WTC11 (cell line): ENCODE measurements around the gene TMEM134. TPM values are rescaled to one million over a fixed set of nuclear protein-coding genes. Genes with fewer than 3 reads are reported as not detected.

ENCODE experiments used
- AFF4 ChIP-seq: sonication (generic); formaldehyde crosslinking; IDR thresholded peaks from 2 replicates; pipeline ENCODE4 v1.8.1; 2023; ENCODE audit warnings: mild to moderate bottlenecking, missing genetic modification reagents, borderline replicate concordance
- CREB1 ChIP-seq: sonication (generic); formaldehyde crosslinking; IDR thresholded peaks from 2 replicates; pipeline ENCODE4 v1.8.0; 2023; ENCODE audit warnings: mild to moderate bottlenecking, missing genetic modification reagents
- E2F4 ChIP-seq: sonication (generic); formaldehyde crosslinking; IDR thresholded peaks from 2 replicates; pipeline ENCODE4 v1.8.1; 2022; ENCODE audit warnings: low read depth, mild to moderate bottlenecking, moderate library complexity, missing genetic modification reagents, borderline replicate concordance
- ESRRA ChIP-seq: sonication (generic); formaldehyde crosslinking; IDR thresholded peaks from 2 replicates; pipeline ENCODE4 v1.8.1; 2022; ENCODE audit warnings: mild to moderate bottlenecking, missing genetic modification reagents, borderline replicate concordance
- ETV6 ChIP-seq: sonication (generic); formaldehyde crosslinking; IDR thresholded peaks from 2 replicates; pipeline ENCODE4 v1.8.1; 2022; ENCODE audit warnings: mild to moderate bottlenecking, missing genetic modification reagents
- HMGA2 ChIP-seq: fragments of 250-450 bp; sonication (Bioruptor Pico); IDR thresholded peaks from 2 replicates; pipeline ENCODE4 v1.4.0; 2021; ENCODE audit warnings: mild to moderate bottlenecking, moderate library complexity
- JAZF1 ChIP-seq: fragments of 250-450 bp; sonication (Bioruptor Pico); IDR thresholded peaks from 2 replicates; pipeline ENCODE4 v1.9.0; 2021; ENCODE audit warnings: moderate library complexity, mild to moderate bottlenecking, inconsistent platforms
- NFYB ChIP-seq: sonication (generic); formaldehyde crosslinking; conservative IDR thresholded peaks from 2 replicates; pipeline ENCODE4 v1.8.0; 2022; ENCODE audit warnings: low read depth, missing genetic modification reagents
- NR2C2 ChIP-seq: sonication (generic); formaldehyde crosslinking; IDR thresholded peaks from 2 replicates; pipeline ENCODE4 v1.8.0; 2022; ENCODE audit warnings: mild to moderate bottlenecking, missing genetic modification reagents
- NR3C1 ChIP-seq: sonication (generic); formaldehyde crosslinking; conservative IDR thresholded peaks from 2 replicates; pipeline ENCODE4 v1.8.1; 2023; ENCODE audit warnings: low read depth, mild to moderate bottlenecking, missing genetic modification reagents
- PRDM15 ChIP-seq: sonication (generic); formaldehyde crosslinking; IDR thresholded peaks from 2 replicates; pipeline ENCODE4 v1.8.0; 2022; ENCODE audit warnings: missing genetic modification reagents
- RORB ChIP-seq: fragments of 250-450 bp; sonication (Bioruptor Pico); IDR thresholded peaks from 2 replicates; pipeline ENCODE4 v1.9.0; 2021; ENCODE audit warnings: mild to moderate bottlenecking
- SMAD4 ChIP-seq: sonication (generic); formaldehyde crosslinking; IDR thresholded peaks from 2 replicates; pipeline ENCODE4 v1.8.0; 2022; ENCODE audit warnings: mild to moderate bottlenecking, missing genetic modification reagents
- SP1 ChIP-seq: sonication (generic); formaldehyde crosslinking; conservative IDR thresholded peaks from 2 replicates; pipeline ENCODE4 v1.8.1; 2022; ENCODE audit warnings: missing genetic modification reagents
- ZNF219 ChIP-seq: sonication (generic); formaldehyde crosslinking; IDR thresholded peaks from 2 replicates; pipeline ENCODE4 v1.8.0; 2023; ENCODE audit warnings: missing genetic modification reagents, mild to moderate bottlenecking, borderline replicate concordance
- ZNF416 ChIP-seq: fragments of 250-450 bp; sonication (Bioruptor Pico); IDR thresholded peaks from 2 replicates; pipeline ENCODE4 v1.9.0; 2021; ENCODE audit warnings: mild to moderate bottlenecking, inconsistent platforms
- total RNA-seq: library from RNA; stranded (reverse); gene quantifications from 3 replicates; pipeline ENCODE4 v1.2.3, GENCODE V29; 2021
- TF ChIP-seq, protein P1 (sequence below): sonication (generic); formaldehyde crosslinking; IDR thresholded peaks from 2 replicates; pipeline ENCODE4 v1.8.1; 2022; ENCODE audit warnings: low read depth, missing genetic modification reagents, borderline replicate concordance
- TF ChIP-seq, protein P2 (sequence below): sonication (generic); formaldehyde crosslinking; IDR thresholded peaks from 2 replicates; pipeline ENCODE4 v1.8.1; 2022; ENCODE audit warnings: missing genetic modification reagents, borderline replicate concordance
- TF ChIP-seq, protein P3 (sequence below): sonication (generic); formaldehyde crosslinking; conservative IDR thresholded peaks from 2 replicates; pipeline ENCODE4 v1.8.1; 2023; ENCODE audit warnings: mild to moderate bottlenecking, low read depth, missing genetic modification reagents, moderate library complexity
- TF ChIP-seq, protein P4 (sequence below): sonication (generic); formaldehyde crosslinking; IDR thresholded peaks from 2 replicates; pipeline ENCODE4 v1.8.0; 2022; ENCODE audit warnings: mild to moderate bottlenecking, missing genetic modification reagents
- TF ChIP-seq, protein P5 (sequence below): fragments of 250-450 bp; sonication (Bioruptor Pico); IDR thresholded peaks from 2 replicates; pipeline ENCODE4 v1.9.0; 2021; ENCODE audit warnings: mild to moderate bottlenecking

Gene TMEM134
- total RNA-seq, 1 experiment from 2014 or later: 55.6 TPM

GRCh38 chr11:67482827-67483798 is 14.1 kb upstream of the TMEM134 start, which contains the start of gene AIP (continued):
- peak; percentile 73; the same call in 1 of the 2 replicates for TF ChIP-seq PRDM15 (CRISPR knock-in tag)
- peak; percentile 94 for TF ChIP-seq NFYB (CRISPR knock-in tag)
- TF ChIP-seq ESRRA: peak; percentile 92; the same call in 1 of the 2 replicates
- TF ChIP-seq, protein P1, sequence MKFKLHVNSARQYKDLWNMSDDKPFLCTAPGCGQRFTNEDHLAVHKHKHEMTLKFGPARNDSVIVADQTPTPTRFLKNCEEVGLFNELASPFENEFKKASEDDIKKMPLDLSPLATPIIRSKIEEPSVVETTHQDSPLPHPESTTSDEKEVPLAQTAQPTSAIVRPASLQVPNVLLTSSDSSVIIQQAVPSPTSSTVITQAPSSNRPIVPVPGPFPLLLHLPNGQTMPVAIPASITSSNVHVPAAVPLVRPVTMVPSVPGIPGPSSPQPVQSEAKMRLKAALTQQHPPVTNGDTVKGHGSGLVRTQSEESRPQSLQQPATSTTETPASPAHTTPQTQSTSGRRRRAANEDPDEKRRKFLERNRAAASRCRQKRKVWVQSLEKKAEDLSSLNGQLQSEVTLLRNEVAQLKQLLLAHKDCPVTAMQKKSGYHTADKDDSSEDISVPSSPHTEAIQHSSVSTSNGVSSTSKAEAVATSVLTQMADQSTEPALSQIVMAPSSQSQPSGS (CRISPR knock-in tag): peak; percentile 85; the same call in 1 of the 2 replicates
- TF ChIP-seq ZNF416 (CRISPR knock-in tag): no peak
- no peak for TF ChIP-seq RORB (CRISPR knock-in tag)
- peak; percentile 94 for TF ChIP-seq SMAD4 (CRISPR knock-in tag)
- TF ChIP-seq NR2C2: peak; percentile 81
- TF ChIP-seq CREB1 (CRISPR knock-in tag): peak; percentile 98
- TF ChIP-seq ETV6 (CRISPR knock-in tag): peak; percentile 99
- peak; percentile 98 for TF ChIP-seq AFF4 (CRISPR knock-in tag)
- peak; percentile 94 for TF ChIP-seq ZNF219 (CRISPR knock-in tag)
- TF ChIP-seq, protein P2, sequence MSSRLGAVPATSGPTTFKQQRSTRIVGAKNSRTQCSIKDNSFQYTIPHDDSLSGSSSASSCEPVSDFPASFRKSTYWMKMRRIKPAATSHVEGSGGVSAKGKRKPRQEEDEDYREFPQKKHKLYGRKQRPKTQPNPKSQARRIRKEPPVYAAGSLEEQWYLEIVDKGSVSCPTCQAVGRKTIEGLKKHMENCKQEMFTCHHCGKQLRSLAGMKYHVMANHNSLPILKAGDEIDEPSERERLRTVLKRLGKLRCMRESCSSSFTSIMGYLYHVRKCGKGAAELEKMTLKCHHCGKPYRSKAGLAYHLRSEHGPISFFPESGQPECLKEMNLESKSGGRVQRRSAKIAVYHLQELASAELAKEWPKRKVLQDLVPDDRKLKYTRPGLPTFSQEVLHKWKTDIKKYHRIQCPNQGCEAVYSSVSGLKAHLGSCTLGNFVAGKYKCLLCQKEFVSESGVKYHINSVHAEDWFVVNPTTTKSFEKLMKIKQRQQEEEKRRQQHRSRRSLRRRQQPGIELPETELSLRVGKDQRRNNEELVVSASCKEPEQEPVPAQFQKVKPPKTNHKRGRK: no peak
- no peak for TF ChIP-seq HMGA2 (CRISPR knock-in tag)
- no peak for TF ChIP-seq E2F4 (CRISPR knock-in tag)
- TF ChIP-seq, protein P3, sequence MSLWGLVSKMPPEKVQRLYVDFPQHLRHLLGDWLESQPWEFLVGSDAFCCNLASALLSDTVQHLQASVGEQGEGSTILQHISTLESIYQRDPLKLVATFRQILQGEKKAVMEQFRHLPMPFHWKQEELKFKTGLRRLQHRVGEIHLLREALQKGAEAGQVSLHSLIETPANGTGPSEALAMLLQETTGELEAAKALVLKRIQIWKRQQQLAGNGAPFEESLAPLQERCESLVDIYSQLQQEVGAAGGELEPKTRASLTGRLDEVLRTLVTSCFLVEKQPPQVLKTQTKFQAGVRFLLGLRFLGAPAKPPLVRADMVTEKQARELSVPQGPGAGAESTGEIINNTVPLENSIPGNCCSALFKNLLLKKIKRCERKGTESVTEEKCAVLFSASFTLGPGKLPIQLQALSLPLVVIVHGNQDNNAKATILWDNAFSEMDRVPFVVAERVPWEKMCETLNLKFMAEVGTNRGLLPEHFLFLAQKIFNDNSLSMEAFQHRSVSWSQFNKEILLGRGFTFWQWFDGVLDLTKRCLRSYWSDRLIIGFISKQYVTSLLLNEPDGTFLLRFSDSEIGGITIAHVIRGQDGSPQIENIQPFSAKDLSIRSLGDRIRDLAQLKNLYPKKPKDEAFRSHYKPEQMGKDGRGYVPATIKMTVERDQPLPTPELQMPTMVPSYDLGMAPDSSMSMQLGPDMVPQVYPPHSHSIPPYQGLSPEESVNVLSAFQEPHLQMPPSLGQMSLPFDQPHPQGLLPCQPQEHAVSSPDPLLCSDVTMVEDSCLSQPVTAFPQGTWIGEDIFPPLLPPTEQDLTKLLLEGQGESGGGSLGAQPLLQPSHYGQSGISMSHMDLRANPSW (CRISPR knock-in tag): 0 out of 2 replicates have a peak, but pooled peaks have one; percentile 59
- TF ChIP-seq SP1 (CRISPR knock-in tag): peak; percentile 79
- TF ChIP-seq, protein P4, sequence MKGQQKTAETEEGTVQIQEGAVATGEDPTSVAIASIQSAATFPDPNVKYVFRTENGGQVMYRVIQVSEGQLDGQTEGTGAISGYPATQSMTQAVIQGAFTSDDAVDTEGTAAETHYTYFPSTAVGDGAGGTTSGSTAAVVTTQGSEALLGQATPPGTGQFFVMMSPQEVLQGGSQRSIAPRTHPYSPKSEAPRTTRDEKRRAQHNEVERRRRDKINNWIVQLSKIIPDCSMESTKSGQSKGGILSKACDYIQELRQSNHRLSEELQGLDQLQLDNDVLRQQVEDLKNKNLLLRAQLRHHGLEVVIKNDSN (CRISPR knock-in tag): peak; percentile 86
- no peak for TF ChIP-seq NR3C1
- no peak for TF ChIP-seq JAZF1 (CRISPR knock-in tag)
- TF ChIP-seq, protein P5, sequence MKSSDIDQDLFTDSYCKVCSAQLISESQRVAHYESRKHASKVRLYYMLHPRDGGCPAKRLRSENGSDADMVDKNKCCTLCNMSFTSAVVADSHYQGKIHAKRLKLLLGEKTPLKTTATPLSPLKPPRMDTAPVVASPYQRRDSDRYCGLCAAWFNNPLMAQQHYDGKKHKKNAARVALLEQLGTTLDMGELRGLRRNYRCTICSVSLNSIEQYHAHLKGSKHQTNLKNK (CRISPR knock-in tag): no peak
